ENCODE measurements around the gene ATN1.
"Not testable (repeated sequence)": the region's sequence is repeated elsewhere in the genome, so short reads cannot be mapped to it uniquely, and the experiment has no call there.

The ATN1 gene

GRCh38 chr12:6888360-6888759 lies 39.4 kb upstream of the ATN1 start:
- no peak for TF ChIP-seq CTCF (IDR thresholded peaks at IDR 0.05; ENCODE audit: low read depth, low read length)
- H3K4me3 ChIP-seq (ENCODE audit: low read depth, low read length) = no peak overlapping the region

- not testable (repeated sequence) for H3K4me3 ChIP-seq (ENCODE audit: low read depth, low read length)
Observed at GRCh38 chr12:6888794-6889193, 39.0 kb upstream of the ATN1 start.

GRCh38 chr12:6889775-6890573 lies 37.8 kb upstream of the ATN1 start:
- H3K4me3 ChIP-seq (ENCODE audit: low read depth, low read length) = not testable (repeated sequence)

DNA sequence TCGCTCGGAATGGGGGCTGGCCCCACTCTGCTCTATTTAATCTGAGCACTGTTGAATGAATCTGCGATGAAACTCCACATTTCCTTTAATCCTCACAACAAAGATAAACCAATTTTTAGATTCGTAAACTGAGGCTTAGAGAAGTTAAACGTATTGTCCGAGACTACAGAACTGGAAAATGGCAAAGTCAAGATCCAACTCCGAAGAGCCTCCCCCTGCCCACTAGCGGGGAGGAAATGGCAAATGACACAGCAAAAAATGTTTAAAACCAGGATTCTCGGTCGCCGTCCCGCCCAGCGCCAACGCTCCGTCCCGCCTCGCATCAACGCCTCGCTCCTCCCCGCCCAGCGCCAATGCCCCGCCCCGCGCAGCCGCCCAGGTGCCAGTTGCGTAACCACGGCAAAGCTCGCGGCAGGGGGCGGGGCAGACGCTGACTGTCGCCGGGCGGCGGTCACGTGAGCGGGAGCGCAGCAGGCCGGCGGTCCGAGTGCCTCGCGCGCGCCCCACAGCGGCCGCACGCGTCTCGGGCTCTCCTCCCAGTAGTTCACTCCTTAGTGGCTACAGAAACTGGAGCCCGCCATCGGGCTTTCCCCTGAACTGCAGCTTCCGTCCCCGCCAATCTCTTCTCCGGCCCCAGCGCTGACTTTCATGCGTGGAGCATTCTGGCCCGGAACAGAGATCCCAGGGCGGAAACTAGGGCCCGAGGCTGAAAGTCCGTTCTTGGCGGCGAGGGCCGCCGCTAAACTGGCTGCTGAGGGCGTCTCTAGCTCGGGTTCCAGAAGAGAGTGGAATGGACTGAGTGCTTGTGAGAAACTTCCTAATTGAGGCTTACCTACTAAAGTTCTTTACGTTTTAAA lies 36.7 kb upstream of the ATN1 start:
- H3K4me3 ChIP-seq (ENCODE audit: low read depth, low read length) = peak overlapping the region; percentile 44
- TF ChIP-seq CTCF (IDR thresholded peaks at IDR 0.05; ENCODE audit: low read depth, low read length) = peak; percentile 58

GRCh38 chr12:6891646-6892001 lies 36.1 kb upstream of the ATN1 start:
- H3K4me3 ChIP-seq (ENCODE audit: low read depth, low read length) = peak overlapping the region; percentile 44
- TF ChIP-seq CTCF (IDR thresholded peaks at IDR 0.05; ENCODE audit: low read depth, low read length) = no peak

DNA sequence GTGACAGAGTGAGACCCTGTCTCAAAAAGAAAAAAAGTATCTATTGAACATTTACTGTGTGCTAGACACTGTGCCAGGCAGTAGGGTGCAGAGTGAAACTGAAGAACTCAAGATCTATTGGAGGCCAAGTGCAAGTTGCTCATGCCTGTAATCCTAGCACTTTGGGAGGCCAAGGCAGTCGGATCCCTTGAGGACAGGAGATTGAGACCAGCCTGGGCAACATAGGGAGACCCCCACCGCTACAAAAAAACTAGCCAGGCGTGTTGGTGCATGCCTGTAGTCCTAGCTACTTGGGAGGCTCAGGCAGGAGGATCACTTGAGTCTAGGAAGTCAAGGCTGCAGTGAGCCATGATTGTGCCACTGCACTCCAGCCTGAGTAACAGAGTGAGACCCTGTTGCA lies 35.1 kb upstream of the ATN1 start:
- not testable (repeated sequence) for H3K4me3 ChIP-seq (ENCODE audit: low read depth, low read length)

DNA sequence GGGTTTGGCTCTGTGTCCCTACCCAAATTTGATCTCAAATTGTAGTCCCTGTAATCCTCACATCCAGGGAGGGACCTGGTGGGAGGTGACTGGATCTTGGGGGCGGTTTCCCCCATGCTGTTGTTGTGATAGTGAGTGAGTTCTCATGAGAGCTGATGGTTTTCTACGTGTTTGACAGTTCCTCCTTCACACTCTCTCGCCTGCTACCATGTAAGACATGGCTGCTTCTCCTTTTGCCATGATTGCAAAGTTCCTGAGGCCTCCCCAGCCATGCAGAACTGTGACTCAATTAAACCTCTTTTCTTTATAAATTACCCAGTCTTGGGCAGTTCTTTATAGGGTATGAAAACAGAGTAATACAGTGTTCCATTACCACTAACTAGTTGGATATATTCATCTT lies 33.4 kb upstream of the ATN1 start:
- no peak for TF ChIP-seq CTCF (IDR thresholded peaks at IDR 0.05; ENCODE audit: low read depth, low read length)

GRCh38 chr12:6896846-6897435 lies 30.8 kb upstream of the ATN1 start:
- no peak for TF ChIP-seq CTCF (IDR thresholded peaks at IDR 0.05; ENCODE audit: low read depth, low read length)
- no peak overlapping the region for H3K4me3 ChIP-seq (ENCODE audit: low read depth, low read length)

More for the DNA sequence above, 33.4 kb upstream of the ATN1 start:
- H3K4me3 ChIP-seq (ENCODE audit: low read depth, low read length) = no peak overlapping the region

Measured in WI38 (cell line).